IPS-18a (cell line): Measurements from ENCODE around the gene TAF1A.

ENCODE experiments used
- H3K27ac ChIP-seq: one replicate; pipeline ENCODE4 v1.5.1; 2013; ENCODE audit warnings: low read length
- H3K27me3 ChIP-seq: one replicate; pipeline ENCODE4 v1.6.1; 2013; ENCODE audit warnings: mild to moderate bottlenecking, low read length; ENCODE audit not compliant: control insufficient read depth, insufficient read depth
- H3K36me3 ChIP-seq: one replicate; pipeline ENCODE4 v1.6.1; 2013; ENCODE audit warnings: low read depth, low read length; ENCODE audit not compliant: control insufficient read depth
- H3K4me1 ChIP-seq: one replicate; pipeline ENCODE4 v1.6.1; 2013; ENCODE audit warnings: low read depth, low read length; ENCODE audit not compliant: control insufficient read depth
- H3K4me3 ChIP-seq: one replicate; pipeline ENCODE4 v1.5.1; 2013; ENCODE audit warnings: low read length
- H3K9ac ChIP-seq: one replicate; pipeline ENCODE4 v1.6.1; 2013; ENCODE audit warnings: mild to moderate bottlenecking, low read length, moderate library complexity
- H3K9me3 ChIP-seq: one replicate; pipeline ENCODE4 v1.6.1; 2013; ENCODE audit warnings: low read depth, low read length; ENCODE audit not compliant: control insufficient read depth

Gene TAF1A

GRCh38 chr1:222588135-222588534, 1.6 kb downstream of the TAF1A start:
- peak overlapping the region; percentile 91 for H3K4me3 ChIP-seq
- H3K36me3 ChIP-seq = peaks cover 23% of the 10 kb centered on the region
- no peaks in the 10 kb centered on the region for H3K9me3 ChIP-seq
- H3K9ac ChIP-seq = no peak overlapping the region
- H3K27ac ChIP-seq = no peak overlapping the region
- H3K27me3 ChIP-seq = peaks cover 5% of the 10 kb centered on the region
- H3K4me1 ChIP-seq = peaks cover 3% of the 10 kb centered on the region

DNA sequence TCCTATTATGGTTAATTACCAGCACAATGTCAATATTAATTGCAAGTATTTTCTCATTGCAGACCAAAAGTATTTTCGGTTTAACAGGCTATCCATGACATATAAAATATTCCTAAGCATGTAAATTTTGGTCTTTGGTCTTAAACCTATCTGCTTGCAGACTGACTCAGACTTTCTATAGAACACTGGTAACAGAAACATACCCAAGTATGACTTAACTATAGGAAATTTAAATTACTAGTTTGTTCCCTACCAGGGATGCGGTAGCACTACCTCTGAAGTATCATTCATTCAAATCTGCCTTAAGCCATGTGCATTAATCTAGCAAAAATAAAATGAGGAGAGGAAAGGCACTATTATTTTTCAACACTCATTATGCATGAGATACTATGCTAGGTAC, 2.9 kb downstream of the TAF1A start:
- H3K9me3 ChIP-seq = no peaks in the 10 kb centered on the region
- peaks cover 5% of the 10 kb centered on the region for H3K27me3 ChIP-seq
- peaks cover 3% of the 10 kb centered on the region for H3K4me1 ChIP-seq
- no peak overlapping the region for H3K9ac ChIP-seq
- no peak overlapping the region for H3K4me3 ChIP-seq
- H3K36me3 ChIP-seq = peaks cover 36% of the 10 kb centered on the region
- H3K27ac ChIP-seq = no peak overlapping the region

- no peaks in the 10 kb centered on the region for H3K4me1 ChIP-seq
- H3K36me3 ChIP-seq = peaks cover 36% of the 10 kb centered on the region
- H3K27ac ChIP-seq = no peak overlapping the region
- H3K4me3 ChIP-seq = no peak overlapping the region
- H3K27me3 ChIP-seq = no peaks in the 10 kb centered on the region
- H3K9ac ChIP-seq = no peak overlapping the region
- no peaks in the 10 kb centered on the region for H3K9me3 ChIP-seq
Observed at GRCh38 chr1:222583079-222583478, 6.7 kb downstream of the TAF1A start.

- Histone ChIP-seq H3K9ac (no peak overlapping the region), H3K27me3 (no peaks in the 10 kb centered on the region), H3K36me3 (peaks cover 34% of the 10 kb centered on the region), H3K4me3 (no peak overlapping the region), H3K9me3 (no peaks in the 10 kb centered on the region), H3K27ac (no peak overlapping the region), H3K4me1 (no peaks in the 10 kb centered on the region)
Observed at GRCh38 chr1:222582099-222582774, 7.5 kb downstream of the TAF1A start.

GRCh38 chr1:222579316-222579715, 10.4 kb downstream of the TAF1A start:
- no peak overlapping the region for H3K9ac ChIP-seq
- no peaks in the 10 kb centered on the region for H3K27me3 ChIP-seq
- H3K4me1 ChIP-seq = no peaks in the 10 kb centered on the region
- H3K36me3 ChIP-seq = peaks cover 42% of the 10 kb centered on the region
- no peaks in the 10 kb centered on the region for H3K9me3 ChIP-seq
- H3K4me3 ChIP-seq = no peak overlapping the region
- H3K27ac ChIP-seq = no peak overlapping the region

GRCh38 chr1:222570837-222571236, 18.9 kb downstream of the TAF1A start:
- no peaks in the 10 kb centered on the region for H3K27me3 ChIP-seq
- no peak overlapping the region for H3K27ac ChIP-seq
- H3K9ac ChIP-seq = no peak overlapping the region
- H3K4me1 ChIP-seq = no peaks in the 10 kb centered on the region
- H3K9me3 ChIP-seq = no peaks in the 10 kb centered on the region
- H3K36me3 ChIP-seq = peaks cover 48% of the 10 kb centered on the region
- no peak overlapping the region for H3K4me3 ChIP-seq

DNA sequence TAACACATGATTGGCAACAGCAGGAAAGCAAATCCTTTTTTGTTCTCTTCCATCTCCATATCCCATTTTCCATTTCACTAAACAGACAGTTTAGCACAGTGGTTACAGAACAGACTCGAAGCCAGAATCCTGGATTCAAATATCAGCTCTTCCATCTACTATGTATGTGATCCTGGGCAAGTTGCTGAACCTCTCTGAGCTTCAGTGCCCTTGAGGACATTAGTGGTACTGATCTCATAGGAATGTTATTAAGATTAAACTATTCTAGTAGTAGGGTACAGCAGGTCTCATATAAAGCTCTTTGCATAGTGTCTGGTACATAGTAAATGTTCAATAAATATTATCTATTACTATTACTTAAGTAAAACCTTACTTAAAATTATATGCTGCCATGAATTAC, 28.1 kb downstream of the TAF1A start:
- H3K36me3 ChIP-seq = peaks cover 31% of the 10 kb centered on the region
- no peaks in the 10 kb centered on the region for H3K27me3 ChIP-seq
- H3K4me3 ChIP-seq = no peak overlapping the region
- no peak overlapping the region for H3K27ac ChIP-seq
- H3K4me1 ChIP-seq = no peaks in the 10 kb centered on the region
- no peak overlapping the region for H3K9ac ChIP-seq
- no peaks in the 10 kb centered on the region for H3K9me3 ChIP-seq

GRCh38 chr1:222557574-222557973, 32.2 kb downstream of the TAF1A start:
- Histone ChIP-seq H3K4me3 (no peak overlapping the region), H3K27me3 (no peaks in the 10 kb centered on the region), H3K9ac (no peak overlapping the region), H3K9me3 (no peaks in the 10 kb centered on the region), H3K4me1 (no peaks in the 10 kb centered on the region), H3K27ac (no peak overlapping the region), H3K36me3 (peaks cover 27% of the 10 kb centered on the region)

DNA sequence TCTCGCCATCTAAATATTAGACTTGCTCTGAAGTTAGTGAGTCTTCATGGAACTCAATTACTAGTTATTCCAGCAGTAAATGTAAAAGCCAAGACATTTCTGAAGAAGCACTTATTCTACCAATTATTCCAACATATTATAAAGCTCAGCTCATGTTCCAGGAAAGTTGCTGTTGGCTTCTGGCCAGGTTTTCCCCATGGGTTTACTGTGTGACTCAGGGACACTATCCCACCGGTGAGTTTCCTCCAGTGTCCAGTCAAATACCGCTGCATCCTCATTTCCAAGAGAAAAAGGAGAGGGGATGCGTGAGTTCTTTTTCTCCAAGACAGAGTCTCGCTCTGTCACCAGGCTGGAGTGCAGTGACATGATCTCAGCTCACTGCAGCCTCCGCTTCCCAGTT, 32.6 kb downstream of the TAF1A start:
- H3K9ac ChIP-seq = no peak overlapping the region
- H3K4me3 ChIP-seq = no peak overlapping the region
- no peaks in the 10 kb centered on the region for H3K4me1 ChIP-seq
- peaks cover 27% of the 10 kb centered on the region for H3K36me3 ChIP-seq
- no peak overlapping the region for H3K27ac ChIP-seq
- no peaks in the 10 kb centered on the region for H3K9me3 ChIP-seq
- H3K27me3 ChIP-seq = no peaks in the 10 kb centered on the region

GRCh38 chr1:222555992-222556615, 33.6 kb downstream of the TAF1A start:
- no peak overlapping the region for H3K9ac ChIP-seq
- H3K4me1 ChIP-seq = no peaks in the 10 kb centered on the region
- no peak overlapping the region for H3K27ac ChIP-seq
- H3K36me3 ChIP-seq = peaks cover 21% of the 10 kb centered on the region
- no peak overlapping the region for H3K4me3 ChIP-seq
- no peaks in the 10 kb centered on the region for H3K27me3 ChIP-seq
- no peaks in the 10 kb centered on the region for H3K9me3 ChIP-seq

DNA sequence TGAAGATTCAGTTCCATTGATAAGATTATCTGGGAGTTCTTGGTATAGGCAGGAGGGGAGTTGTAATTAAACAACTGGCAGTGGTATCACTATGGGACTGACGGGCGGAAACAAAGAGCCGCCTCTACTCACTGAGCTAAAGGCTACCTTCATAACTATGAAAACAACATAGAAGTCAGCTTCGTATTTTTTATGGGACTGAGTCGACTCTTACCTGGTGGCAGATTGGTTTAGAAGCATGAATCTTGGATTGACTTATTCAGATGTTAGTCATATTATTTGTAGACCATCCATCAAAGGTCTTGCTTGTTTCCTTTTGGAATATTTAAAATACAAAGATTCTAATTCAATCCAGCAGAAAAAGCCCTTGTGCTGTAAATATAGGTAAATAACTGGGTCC, 35.6 kb downstream of the TAF1A start:
- Histone ChIP-seq H3K9ac (no peak overlapping the region), H3K9me3 (no peaks in the 10 kb centered on the region), H3K27ac (no peak overlapping the region), H3K4me1 (no peaks in the 10 kb centered on the region), H3K4me3 (no peak overlapping the region), H3K36me3 (peaks cover 10% of the 10 kb centered on the region), H3K27me3 (no peaks in the 10 kb centered on the region)

GRCh38 chr1:222552882-222553281, 36.9 kb downstream of the TAF1A start:
- Histone ChIP-seq H3K27me3 (no peaks in the 10 kb centered on the region), H3K27ac (no peak overlapping the region), H3K4me1 (no peaks in the 10 kb centered on the region), H3K4me3 (no peak overlapping the region), H3K9ac (no peak overlapping the region), H3K36me3 (peaks cover 7% of the 10 kb centered on the region), H3K9me3 (no peaks in the 10 kb centered on the region)
